DND-41 (cell line): Measurements from ENCODE around the gene NBEA.

Source experiments
- ATAC-seq: fragments of 200-7000 bp; cut with Tn5 transposase; 3 replicates; pipeline ENCODE4 v1.9.1; 2021; ENCODE audit warnings: low read depth; ENCODE audit not compliant: insufficient read depth
- DNase-seq: peaks from one replicate; pipeline ENCODE4 v3.0.0-alpha.2; 2020
- H2AFZ ChIP-seq: 2 replicates; pipeline ENCODE4 v1.6.0; 2012; ENCODE audit warnings: low read depth, low read length
- H3K27ac ChIP-seq: 2 replicates; pipeline ENCODE4 v1.5.1; 2012; ENCODE audit warnings: low read length, inconsistent platforms
- H3K27me3 ChIP-seq: fragments of 200-600 bp; sonication (generic); 2 replicates; pipeline ENCODE4 v1.6.0; 2012; ENCODE audit warnings: low read length, mild to moderate bottlenecking, inconsistent platforms; ENCODE audit not compliant: insufficient read depth, poor library complexity
- H3K36me3 ChIP-seq: 2 replicates; pipeline ENCODE4 v1.5.1; 2012; ENCODE audit warnings: low read length, inconsistent platforms; ENCODE audit not compliant: insufficient read depth
- H3K4me1 ChIP-seq: 2 replicates; pipeline ENCODE4 v1.5.1; 2012; ENCODE audit warnings: mild to moderate bottlenecking, low read length; ENCODE audit not compliant: insufficient read depth
- H3K4me2 ChIP-seq: 2 replicates; pipeline ENCODE4 v1.6.0; 2012; ENCODE audit warnings: mild to moderate bottlenecking, moderate library complexity, low read length, inconsistent platforms; ENCODE audit not compliant: insufficient read depth
- H3K4me3 ChIP-seq, 2 experiments: fragments of 200-600 bp in 1 of 2; shearing (Covaris generic) in 1 of 2; 2 replicates each; pipeline ENCODE4 v1.5.1; 2012 to 2016; ENCODE audit warnings: inconsistent platforms in 2 of 2, low read length in 2 of 2, mild to moderate bottlenecking in 2 of 2, low read depth in 1 of 2, moderate library complexity in 1 of 2
- H3K79me2 ChIP-seq: 2 replicates; pipeline ENCODE4 v1.6.0; 2012; ENCODE audit warnings: low read length, inconsistent platforms; ENCODE audit not compliant: insufficient read depth
- H3K9ac ChIP-seq: 2 replicates; pipeline ENCODE4 v1.6.0; 2012; ENCODE audit warnings: low read depth, mild to moderate bottlenecking, inconsistent platforms, low read length, moderate library complexity
- H3K9me3 ChIP-seq: 2 replicates; pipeline ENCODE4 v1.5.1; 2012; ENCODE audit warnings: low read length, moderate library complexity, mild to moderate bottlenecking, inconsistent platforms; ENCODE audit not compliant: insufficient read depth, severe bottlenecking
- H4K20me1 ChIP-seq: 2 replicates; pipeline ENCODE4 v1.6.0; 2012; ENCODE audit warnings: low read length; ENCODE audit not compliant: insufficient read depth
- EZH2 ChIP-seq: IDR thresholded peaks from 3 replicates; pipeline ENCODE4 v1.6.1; 2012; ENCODE audit warnings: borderline replicate concordance, low read depth, mild to moderate bottlenecking, moderate library complexity, low read length, inconsistent platforms; ENCODE audit not compliant: severe bottlenecking
- TF ChIP-seq, protein P1 (sequence below): IDR thresholded peaks from 2 replicates; pipeline ENCODE4 v1.5.1; 2012; ENCODE audit warnings: borderline replicate concordance, low read length, moderate library complexity, mild to moderate bottlenecking; ENCODE audit not compliant: poor library complexity, severe bottlenecking; ENCODE audit errors: extremely low read depth

The NBEA gene

DNA sequence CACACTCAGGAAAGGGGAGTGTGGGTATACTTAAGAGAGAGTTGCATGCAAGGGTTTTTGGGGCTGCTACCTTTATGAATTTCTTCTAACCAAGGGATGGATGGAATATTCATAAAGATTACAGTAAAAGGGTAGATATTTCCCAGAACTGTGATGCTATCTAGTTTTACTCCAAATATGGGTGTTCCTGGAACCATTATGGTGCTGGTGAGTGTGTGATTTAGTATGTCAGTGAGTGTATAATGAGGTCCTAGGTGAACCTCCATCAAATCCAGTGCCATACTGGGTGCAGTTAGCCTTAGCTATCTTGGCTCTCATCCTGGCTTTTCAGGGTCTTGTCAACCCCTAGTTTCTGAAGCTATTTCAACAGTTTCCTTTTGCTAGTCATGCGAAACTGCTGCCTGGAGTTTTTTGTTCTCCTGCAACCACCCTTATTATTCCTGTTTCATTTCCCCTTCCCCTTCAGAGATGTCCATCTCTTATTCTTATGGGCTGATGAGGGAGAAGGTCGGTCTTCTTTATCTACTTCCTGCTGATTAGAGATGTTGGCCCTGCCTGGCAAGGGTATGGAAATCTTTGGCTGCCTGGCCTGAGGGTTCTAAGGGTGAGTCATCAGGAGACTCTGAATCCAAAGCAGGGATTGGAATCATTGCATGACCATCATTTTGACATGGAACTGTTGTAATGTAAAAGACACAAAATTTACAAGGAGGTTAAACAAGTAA lies 202.3 kb downstream of the NBEA start:
- H3K79me2 ChIP-seq: no peaks in the 10 kb centered on the region
- no peak overlapping the region for H3K9ac ChIP-seq
- H3K4me1 ChIP-seq: no peaks in the 10 kb centered on the region
- ATAC-seq (no peak), DNase-seq (no peak)
- H3K4me2 ChIP-seq: no peak overlapping the region
- 0 out of 2 replicates have a peak, but pooled peaks cover 2% of the 10 kb centered on the region for H3K36me3 ChIP-seq
- no peaks in the 10 kb centered on the region for H4K20me1 ChIP-seq
- no peak overlapping the region for H3K4me3 ChIP-seq
- no peaks in the 10 kb centered on the region for H3K27me3 ChIP-seq
- peaks cover 10% of the 10 kb centered on the region for H3K9me3 ChIP-seq
- H2AFZ ChIP-seq: no peak overlapping the region
- TF ChIP-seq, protein P1, sequence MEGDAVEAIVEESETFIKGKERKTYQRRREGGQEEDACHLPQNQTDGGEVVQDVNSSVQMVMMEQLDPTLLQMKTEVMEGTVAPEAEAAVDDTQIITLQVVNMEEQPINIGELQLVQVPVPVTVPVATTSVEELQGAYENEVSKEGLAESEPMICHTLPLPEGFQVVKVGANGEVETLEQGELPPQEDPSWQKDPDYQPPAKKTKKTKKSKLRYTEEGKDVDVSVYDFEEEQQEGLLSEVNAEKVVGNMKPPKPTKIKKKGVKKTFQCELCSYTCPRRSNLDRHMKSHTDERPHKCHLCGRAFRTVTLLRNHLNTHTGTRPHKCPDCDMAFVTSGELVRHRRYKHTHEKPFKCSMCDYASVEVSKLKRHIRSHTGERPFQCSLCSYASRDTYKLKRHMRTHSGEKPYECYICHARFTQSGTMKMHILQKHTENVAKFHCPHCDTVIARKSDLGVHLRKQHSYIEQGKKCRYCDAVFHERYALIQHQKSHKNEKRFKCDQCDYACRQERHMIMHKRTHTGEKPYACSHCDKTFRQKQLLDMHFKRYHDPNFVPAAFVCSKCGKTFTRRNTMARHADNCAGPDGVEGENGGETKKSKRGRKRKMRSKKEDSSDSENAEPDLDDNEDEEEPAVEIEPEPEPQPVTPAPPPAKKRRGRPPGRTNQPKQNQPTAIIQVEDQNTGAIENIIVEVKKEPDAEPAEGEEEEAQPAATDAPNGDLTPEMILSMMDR: no peak
- no peak for TF ChIP-seq EZH2
- H3K27ac ChIP-seq: no peak overlapping the region

DNA sequence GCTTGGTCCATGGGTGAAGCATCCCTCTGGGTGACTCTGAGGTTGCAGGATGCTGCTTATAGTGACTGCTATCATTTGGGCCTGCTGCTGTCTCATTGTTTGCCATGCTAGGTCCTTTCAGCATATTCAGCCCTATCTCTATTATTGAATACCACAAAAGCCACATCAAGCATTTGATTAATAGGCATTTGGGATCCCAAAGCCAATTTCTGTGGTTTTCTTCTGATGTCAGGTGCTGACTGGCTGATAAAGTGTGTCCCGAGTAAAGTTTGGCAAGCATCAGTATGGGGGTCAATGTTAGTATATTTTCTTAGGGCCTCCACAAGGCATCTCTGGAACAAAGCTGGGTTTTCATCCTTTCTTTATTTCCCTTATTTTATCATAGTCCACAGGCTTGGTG lies 204.6 kb downstream of the NBEA start:
- DNase-seq (no peak), ATAC-seq (no peak)

DNA sequence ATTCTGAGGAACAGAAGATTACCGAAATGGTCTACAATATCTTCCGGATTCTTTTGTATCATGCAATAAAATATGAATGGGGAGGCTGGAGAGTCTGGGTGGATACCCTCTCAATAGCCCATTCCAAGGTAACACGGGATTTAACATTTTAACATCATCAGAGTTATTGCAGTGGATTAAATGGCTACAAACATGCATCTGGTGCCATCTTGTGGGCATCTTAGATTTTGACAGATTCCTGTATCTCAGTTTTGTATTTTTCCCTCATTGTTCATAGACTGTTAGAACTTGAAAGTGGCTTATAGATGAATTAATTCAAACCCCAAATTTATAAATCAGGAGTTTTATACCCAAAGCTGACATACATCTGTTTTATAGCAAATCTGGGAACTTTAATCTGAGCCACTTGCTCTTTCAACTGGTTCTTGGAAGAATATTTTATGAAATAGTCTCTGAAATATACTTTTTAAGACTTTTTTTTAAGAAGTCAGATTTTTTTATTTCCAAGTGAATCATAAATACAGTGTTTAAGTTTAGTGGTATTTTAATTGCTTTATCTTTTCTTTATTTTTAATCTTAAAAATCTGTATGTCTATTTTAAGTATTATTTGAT lies 215.2 kb downstream of the NBEA start:
- TF ChIP-seq, protein P1: peak; percentile 75
- TF ChIP-seq EZH2: no peak
- peak; percentile 79 for ATAC-seq
- no peak overlapping the region for H3K9ac ChIP-seq
- H4K20me1 ChIP-seq: no peaks in the 10 kb centered on the region
- H3K27ac ChIP-seq: no peak overlapping the region
- H3K4me1 ChIP-seq: peaks cover 6% of the 10 kb centered on the region
- H3K79me2 ChIP-seq: no peaks in the 10 kb centered on the region
- peaks cover 3% of the 10 kb centered on the region; the same call in 1 of the 2 replicates for H3K36me3 ChIP-seq
- H3K4me2 ChIP-seq: no peak overlapping the region
- no peaks in the 10 kb centered on the region for H3K27me3 ChIP-seq
- H3K4me3 ChIP-seq: no peak overlapping the region
- H2AFZ ChIP-seq: no peak overlapping the region
- peak; percentile 37 for DNase-seq
- H3K9me3 ChIP-seq: no peaks in the 10 kb centered on the region

More for the DNA sequence above, 204.6 kb downstream of the NBEA start:
- Histone ChIP-seq H3K9me3 (peaks cover 10% of the 10 kb centered on the region), H3K79me2 (no peaks in the 10 kb centered on the region), H3K4me1 (no peaks in the 10 kb centered on the region), H3K27ac (no peak overlapping the region), H3K4me3 (no peak overlapping the region), H4K20me1 (no peaks in the 10 kb centered on the region), H3K4me2 (no peak overlapping the region), H2AFZ (no peak overlapping the region), H3K36me3 (0 out of 2 replicates have a peak, but pooled peaks cover 2% of the 10 kb centered on the region), H3K27me3 (no peaks in the 10 kb centered on the region), H3K9ac (no peak overlapping the region)
- no peak for TF ChIP-seq EZH2
- TF ChIP-seq, protein P1: no peak
